Measurements from ENCODE around the gene ARRDC2. TPM values are rescaled to one million over a fixed set of nuclear protein-coding genes. Genes with fewer than 3 reads are reported as not detected.

ARRDC2 gene
- polyA plus RNA-seq, 3 donors: 13.8 to 99.8 (median 23.9) TPM

DNA sequence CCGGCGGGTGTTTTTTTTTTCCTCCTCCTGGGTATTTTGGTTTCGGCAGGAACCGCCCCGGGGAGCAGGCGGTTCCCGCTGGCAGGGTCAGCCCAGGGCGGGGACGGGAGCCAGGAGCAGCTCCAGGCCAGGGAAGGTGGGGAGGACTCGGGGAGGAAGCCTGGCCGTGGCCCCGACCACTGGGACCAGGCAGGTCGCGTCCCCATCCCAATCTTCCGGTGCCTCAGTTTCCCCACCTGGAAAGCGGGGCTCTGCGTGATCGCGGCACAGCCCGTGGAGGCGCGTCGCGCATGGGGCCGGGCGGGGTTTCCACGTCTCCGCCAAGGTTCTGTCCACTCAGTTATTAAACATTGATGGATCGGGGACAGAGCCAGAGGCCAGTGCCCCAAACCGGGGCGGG, 43.9 kb downstream of the ARRDC2 start:
- no peak overlapping the region for H2AFZ ChIP-seq (ENCODE audit: insufficient read depth, low read depth, low read length, poor library complexity, severe bottlenecking)
- intact Hi-C loops (cut with micrococcal nuclease): no loop called here
- Mint-ChIP-seq H3K27ac (no peak overlapping the region), H3K4me3 (peak overlapping the region in 1 of 2 donors; percentile 30), H3K27me3 (ENCODE audit: low read depth in 3 of 3) (peaks cover 11 to 25% (median 21%) of the 10 kb centered on the region in 3 donors), H3K36me3 (no peaks in the 10 kb centered on the region), H3K9me3 (peaks cover 0 to 6% (median 0%) of the 10 kb centered on the region in 7 donors), H3K4me1 (peaks cover 18% of the 10 kb centered on the region)
- H3K79me2 ChIP-seq (ENCODE audit: insufficient read depth, low read length): no peaks in the 10 kb centered on the region
- no peak overlapping the region for H3K4me3 ChIP-seq (replicated peaks in 1 of 3; ENCODE audit: low read depth in 2 of 3, low read length in 3 of 3)
- no peaks in the 10 kb centered on the region for H4K20me1 ChIP-seq (ENCODE audit: insufficient read depth, low read length)
- TF ChIP-seq, protein P1, sequence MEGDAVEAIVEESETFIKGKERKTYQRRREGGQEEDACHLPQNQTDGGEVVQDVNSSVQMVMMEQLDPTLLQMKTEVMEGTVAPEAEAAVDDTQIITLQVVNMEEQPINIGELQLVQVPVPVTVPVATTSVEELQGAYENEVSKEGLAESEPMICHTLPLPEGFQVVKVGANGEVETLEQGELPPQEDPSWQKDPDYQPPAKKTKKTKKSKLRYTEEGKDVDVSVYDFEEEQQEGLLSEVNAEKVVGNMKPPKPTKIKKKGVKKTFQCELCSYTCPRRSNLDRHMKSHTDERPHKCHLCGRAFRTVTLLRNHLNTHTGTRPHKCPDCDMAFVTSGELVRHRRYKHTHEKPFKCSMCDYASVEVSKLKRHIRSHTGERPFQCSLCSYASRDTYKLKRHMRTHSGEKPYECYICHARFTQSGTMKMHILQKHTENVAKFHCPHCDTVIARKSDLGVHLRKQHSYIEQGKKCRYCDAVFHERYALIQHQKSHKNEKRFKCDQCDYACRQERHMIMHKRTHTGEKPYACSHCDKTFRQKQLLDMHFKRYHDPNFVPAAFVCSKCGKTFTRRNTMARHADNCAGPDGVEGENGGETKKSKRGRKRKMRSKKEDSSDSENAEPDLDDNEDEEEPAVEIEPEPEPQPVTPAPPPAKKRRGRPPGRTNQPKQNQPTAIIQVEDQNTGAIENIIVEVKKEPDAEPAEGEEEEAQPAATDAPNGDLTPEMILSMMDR (IDR thresholded peaks at IDR 0.05): no peak
- no peak overlapping the region for H3K27ac ChIP-seq (ENCODE audit: low read depth in 1 of 2, low read length in 2 of 2)
- DNase-seq: no peak
- no peak overlapping the region for H3K9ac ChIP-seq (ENCODE audit: insufficient read depth, low read length, poor library complexity, severe bottlenecking)
- H3K9me3 ChIP-seq (replicated peaks in 1 of 2; ENCODE audit: control insufficient read depth in 1 of 2, insufficient read depth in 1 of 2, low read length in 2 of 2): no peaks in the 10 kb centered on the region
- WGBS (ENCODE audit: insufficient coverage): 61% methylated on average over 12 of the region's 31 CpGs
- H3K36me3 ChIP-seq (replicated peaks in 1 of 2; ENCODE audit: control insufficient read depth in 1 of 2, insufficient read depth in 2 of 2, low read length in 2 of 2): no peaks in the 10 kb centered on the region
- H3K4me2 ChIP-seq (replicated peaks; ENCODE audit: extremely low read depth, low read length, poor library complexity, severe bottlenecking): no peak overlapping the region
- peaks cover 0 to 3% of the 10 kb centered on the region in 2 donors for H3K27me3 ChIP-seq (ENCODE audit: control insufficient read depth in 2 of 2, insufficient read depth in 2 of 2, low read length in 2 of 2)
- peaks cover 16 to 20% of the 10 kb centered on the region in 2 donors for H3K4me1 ChIP-seq (ENCODE audit: control insufficient read depth in 1 of 2, insufficient read depth in 2 of 2, low read length in 2 of 2)

DNA sequence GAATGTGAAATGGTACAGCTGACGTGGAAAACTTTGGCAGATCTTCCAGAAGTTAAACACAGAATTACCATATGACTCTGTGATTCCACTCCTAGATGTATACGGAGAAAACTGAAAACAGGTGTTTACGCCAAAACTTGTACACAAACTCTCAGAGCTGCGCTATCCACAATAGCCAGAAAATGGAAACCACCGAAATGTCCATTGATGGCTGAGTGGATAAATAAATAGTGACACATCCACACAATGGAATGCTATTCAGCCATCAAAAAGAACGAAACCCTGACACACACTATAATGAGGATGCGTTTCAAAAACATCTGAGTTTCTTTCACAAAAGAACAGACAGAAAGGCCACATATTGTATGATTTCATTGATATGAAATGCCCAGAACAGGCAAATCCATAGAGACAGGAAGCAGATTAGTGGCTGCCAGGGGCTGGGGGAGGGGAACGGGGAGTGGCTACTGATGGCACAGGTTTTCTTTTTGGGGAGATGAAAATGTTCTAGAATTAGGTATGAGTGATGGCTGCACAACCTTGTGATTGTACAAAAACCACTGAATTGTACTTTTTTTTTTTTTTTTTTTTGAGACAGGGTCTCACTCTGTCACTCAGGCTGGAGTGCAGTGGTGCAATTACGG, 45.7 kb downstream of the ARRDC2 start:
- Histone ChIP-seq H3K9me3 (replicated peaks in 1 of 2; ENCODE audit: control insufficient read depth in 1 of 2, insufficient read depth in 1 of 2, low read length in 2 of 2) (no peaks in the 10 kb centered on the region), H3K4me2 (replicated peaks; ENCODE audit: extremely low read depth, low read length, poor library complexity, severe bottlenecking) (no peak overlapping the region), H3K4me3 (replicated peaks in 1 of 3; ENCODE audit: low read depth in 2 of 3, low read length in 3 of 3) (no peak overlapping the region), H4K20me1 (ENCODE audit: insufficient read depth, low read length) (no peaks in the 10 kb centered on the region), H3K27me3 (ENCODE audit: control insufficient read depth in 2 of 2, insufficient read depth in 2 of 2, low read length in 2 of 2) (peaks cover 0 to 3% of the 10 kb centered on the region in 2 donors), H3K36me3 (replicated peaks in 1 of 2; ENCODE audit: control insufficient read depth in 1 of 2, insufficient read depth in 2 of 2, low read length in 2 of 2) (no peaks in the 10 kb centered on the region), H3K4me1 (ENCODE audit: control insufficient read depth in 1 of 2, insufficient read depth in 2 of 2, low read length in 2 of 2) (peaks cover 26 to 29% of the 10 kb centered on the region in 2 donors), H3K27ac (ENCODE audit: low read depth in 1 of 2, low read length in 2 of 2) (no peak overlapping the region), H2AFZ (ENCODE audit: insufficient read depth, low read depth, low read length, poor library complexity, severe bottlenecking) (no peak overlapping the region), H3K79me2 (ENCODE audit: insufficient read depth, low read length) (no peaks in the 10 kb centered on the region), H3K9ac (ENCODE audit: insufficient read depth, low read length, poor library complexity, severe bottlenecking) (no peak overlapping the region)
- no peak for DNase-seq
- peaks cover 0 to 6% (median 0%) of the 10 kb centered on the region in 7 donors for H3K9me3 Mint-ChIP-seq
- H3K27ac Mint-ChIP-seq: no peak overlapping the region
- peaks cover 11 to 27% (median 21%) of the 10 kb centered on the region in 3 donors for H3K27me3 Mint-ChIP-seq (ENCODE audit: low read depth in 3 of 3)
- TF ChIP-seq, protein P1 (IDR thresholded peaks at IDR 0.05): no peak
- intact Hi-C loops (cut with micrococcal nuclease): no loop called here
- H3K4me3 Mint-ChIP-seq: peak overlapping the region in 1 of 2 donors; percentile 3
- WGBS (ENCODE audit: insufficient coverage): 86% methylated on average over 1 of the region's 9 CpGs
- H3K36me3 Mint-ChIP-seq: no peaks in the 10 kb centered on the region
- peaks cover 28% of the 10 kb centered on the region for H3K4me1 Mint-ChIP-seq

Data from CD14-positive monocyte (primary cell).